Panc1 (cell line): ENCODE data around the gene NOL4L. TPM values are rescaled to one million over a fixed set of nuclear protein-coding genes. Genes with fewer than 3 reads are reported as not detected.

ENCODE experiments used
- ATAC-seq: fragments of 200-7000 bp; cut with Tn5 transposase; 2 replicates; pipeline ENCODE4 v1.9.1; 2020; ENCODE audit warnings: mild to moderate bottlenecking, moderate library complexity
- BruUV-seq: library from RNA; stranded (reverse); fragments of 400-500 nt; replicated peaks from 2 replicates; lab custom pipeline; 2021; lab: Mats Ljungman, UMichigan
- CTCF ChIA-PET: fragments of 300-600 bp; sonication (Branson Sonifier 250); formaldehyde crosslinking; loops from one replicate; lab custom pipeline; 2022; ENCODE audit warnings: antibody characterized with exemption; lab: Charles Lee
- POLR2A ChIA-PET: fragments of 300-600 bp; sonication (Branson Sonifier 250); formaldehyde crosslinking; loops from one replicate; lab custom pipeline; 2022; ENCODE audit warnings: antibody characterized with exemption; lab: Charles Lee
- DNase-seq: peaks from one replicate; pipeline ENCODE4 v3.0.0-alpha.2; 2010; ENCODE audit warnings: low read depth, low spot score
- H3K27ac ChIP-seq: 2 replicates; pipeline ENCODE4 v1.5.1; 2011; ENCODE audit warnings: mild to moderate bottlenecking, low read length, inconsistent platforms
- H3K27me3 ChIP-seq: fragments of 200-500 bp; sonication (Bioruptor generic); 2 replicates; pipeline ENCODE4 v1.6.0; 2014; ENCODE audit warnings: low read length, inconsistent platforms; ENCODE audit not compliant: control insufficient read depth, insufficient read depth
- H3K36me3 ChIP-seq: fragments of 200-500 bp; sonication (Bioruptor generic); 2 replicates; pipeline ENCODE4 v1.5.1; 2014; ENCODE audit warnings: inconsistent platforms, mild to moderate bottlenecking, low read length, moderate library complexity; ENCODE audit not compliant: control insufficient read depth, insufficient read depth
- H3K4me1 ChIP-seq: 2 replicates; pipeline ENCODE4 v1.5.1; 2011; ENCODE audit warnings: inconsistent platforms, mild to moderate bottlenecking, low read length, moderate library complexity; ENCODE audit not compliant: control insufficient read depth, insufficient read depth
- H3K4me3 ChIP-seq, 2 experiments: 2 replicates each; pipeline ENCODE4 v1.5.1; 2011 to 2012; ENCODE audit warnings: low read depth in 2 of 2, low read length in 2 of 2, mild to moderate bottlenecking in 2 of 2, inconsistent platforms in 1 of 2, moderate library complexity in 1 of 2
- H3K9me3 ChIP-seq: fragments of 200-500 bp; sonication (Bioruptor generic); 2 replicates; pipeline ENCODE4 v1.5.1; 2014; ENCODE audit warnings: low read depth, mild to moderate bottlenecking, inconsistent platforms, low read length, moderate library complexity; ENCODE audit not compliant: control insufficient read depth, insufficient read depth
- POLR2AphosphoS5 ChIP-seq: IDR thresholded peaks from 2 replicates; pipeline ENCODE4 v1.6.1; 2012; ENCODE audit warnings: mild to moderate bottlenecking, low read depth, low read length, moderate library complexity
- REST ChIP-seq, 2 experiments: IDR thresholded peaks; 2 replicates each; pipeline ENCODE4 v1.6.1; 2011 to 2012; ENCODE audit warnings: low read depth in 2 of 2, control low read depth in 1 of 2, low read length in 1 of 2, mild to moderate bottlenecking in 1 of 2, moderate library complexity in 1 of 2; ENCODE audit not compliant: insufficient read depth in 1 of 2
- SIN3A ChIP-seq: IDR thresholded peaks from 2 replicates; pipeline ENCODE4 v1.6.1; 2012; ENCODE audit warnings: low read depth, mild to moderate bottlenecking, low read length, moderate library complexity, borderline replicate concordance; ENCODE audit not compliant: insufficient read depth
- TCF7L2 ChIP-seq: IDR thresholded peaks from 2 replicates; pipeline ENCODE4 v1.6.1; 2011; ENCODE audit warnings: mild to moderate bottlenecking, low read depth, low read length, inconsistent platforms
- in situ Hi-C: cut with HindIII; loops from 2 replicates; pipeline ENCODE4 v1.10.0; 2016; ENCODE audit warnings: low sequenced_read_pairs, low pct_unique_long_range_greater_than_20kb
- intact Hi-C: fragments of 100-400 bp; cut with micrococcal nuclease; formaldehyde crosslinking; loops from one replicate; pipeline ENCODE4 v1.10.0; 2022; ENCODE audit not compliant: unreplicated experiment
- total RNA-seq: library from RNA; stranded (reverse); gene quantifications from one replicate; pipeline ENCODE4 v1.2.1, GENCODE V29; 2021; ENCODE audit not compliant: unreplicated experiment
- TF ChIP-seq, protein P1 (sequence below): fragments of 450-650 bp; IDR thresholded peaks from 2 replicates; pipeline ENCODE4 v1.5.1; 2017; ENCODE audit warnings: mild to moderate bottlenecking

Gene NOL4L
- total RNA-seq, 1 experiment from 2014 or later = 21.6 TPM

- Histone ChIP-seq H3K27ac (no peak overlapping the region), H3K9me3 (no peaks in the 10 kb centered on the region), H3K4me3 (no peak overlapping the region), H3K4me1 (no peaks in the 10 kb centered on the region), H3K36me3 (no peaks in the 10 kb centered on the region), H3K27me3 (no peaks in the 10 kb centered on the region)
- peak; percentile 30 for DNase-seq
- in situ Hi-C loops = no loop called here
- POLR2A ChIA-PET = no interaction called here
- no TSS peak for BruUV-seq
- intact Hi-C loops = loop anchor here (1.0 kb wide), 1 partner anchor 130 kb away; no protein-coding TSS in a partner anchor
- TF ChIP-seq REST (IDR thresholded peaks at IDR 0.05; ENCODE audit: insufficient read depth in 1 of 2, low read depth in 2 of 2, low read length in 1 of 2) = 0 out of 4 replicates have a peak, but pooled peaks of 1 of the 2 experiments have one; percentile 17
- TF ChIP-seq POLR2AphosphoS5 = no peak
- no peak for TF ChIP-seq SIN3A
- TF ChIP-seq, protein P1, sequence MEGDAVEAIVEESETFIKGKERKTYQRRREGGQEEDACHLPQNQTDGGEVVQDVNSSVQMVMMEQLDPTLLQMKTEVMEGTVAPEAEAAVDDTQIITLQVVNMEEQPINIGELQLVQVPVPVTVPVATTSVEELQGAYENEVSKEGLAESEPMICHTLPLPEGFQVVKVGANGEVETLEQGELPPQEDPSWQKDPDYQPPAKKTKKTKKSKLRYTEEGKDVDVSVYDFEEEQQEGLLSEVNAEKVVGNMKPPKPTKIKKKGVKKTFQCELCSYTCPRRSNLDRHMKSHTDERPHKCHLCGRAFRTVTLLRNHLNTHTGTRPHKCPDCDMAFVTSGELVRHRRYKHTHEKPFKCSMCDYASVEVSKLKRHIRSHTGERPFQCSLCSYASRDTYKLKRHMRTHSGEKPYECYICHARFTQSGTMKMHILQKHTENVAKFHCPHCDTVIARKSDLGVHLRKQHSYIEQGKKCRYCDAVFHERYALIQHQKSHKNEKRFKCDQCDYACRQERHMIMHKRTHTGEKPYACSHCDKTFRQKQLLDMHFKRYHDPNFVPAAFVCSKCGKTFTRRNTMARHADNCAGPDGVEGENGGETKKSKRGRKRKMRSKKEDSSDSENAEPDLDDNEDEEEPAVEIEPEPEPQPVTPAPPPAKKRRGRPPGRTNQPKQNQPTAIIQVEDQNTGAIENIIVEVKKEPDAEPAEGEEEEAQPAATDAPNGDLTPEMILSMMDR = peak; percentile 88
- TF ChIP-seq TCF7L2 = no peak
- CTCF ChIA-PET = interaction anchor here (0.6 to 2.9 kb wide), 5 partner anchors 71 to 256 kb away, joined by 3 to 25 read pairs (median 4); no protein-coding TSS in a partner anchor
- ATAC-seq = peak; percentile 93
Measured at GRCh38 chr20:32521780-32522525, 63.2 kb downstream of the NOL4L start.

DNA sequence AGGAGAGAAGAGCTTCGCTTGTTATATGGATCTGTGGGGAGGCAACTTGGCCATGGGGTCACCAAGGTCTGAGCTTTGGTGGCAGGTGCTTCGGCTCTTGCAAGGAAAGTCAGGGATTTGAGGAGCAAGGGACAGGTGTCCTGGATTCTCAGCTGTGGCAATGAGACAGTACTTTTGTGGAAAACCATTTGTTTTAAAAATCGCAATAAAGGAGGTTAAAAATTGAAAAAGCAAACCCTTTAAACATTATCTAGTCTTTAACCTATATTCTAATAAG lies 64.3 kb downstream of the NOL4L start:
- TF ChIP-seq TCF7L2 (no peak), POLR2AphosphoS5 (no peak), SIN3A (no peak), REST (IDR thresholded peaks at IDR 0.05; ENCODE audit: insufficient read depth in 1 of 2, low read depth in 2 of 2, low read length in 1 of 2) (no peak)
- TF ChIP-seq, protein P1 = no peak
- Histone ChIP-seq H3K4me3 (no peak overlapping the region), H3K27me3 (no peaks in the 10 kb centered on the region), H3K9me3 (no peaks in the 10 kb centered on the region), H3K27ac (no peak overlapping the region), H3K4me1 (no peaks in the 10 kb centered on the region), H3K36me3 (no peaks in the 10 kb centered on the region)
- ChIA-PET CTCF (interaction anchor here (2.9 kb wide), 1 partner anchor 132 kb away, joined by 25 read pairs; no protein-coding TSS in a partner anchor), POLR2A (no interaction called here)
- in situ Hi-C loops (no loop called here), intact Hi-C loops (no loop called here)
- ATAC-seq (no peak), DNase-seq (no peak)
- no TSS peak for BruUV-seq
